GM19372 (cell line): ENCODE data around the gene SOD1.

ENCODE experiments used
- ATAC-seq: cut with Tn5 transposase; IDR thresholded peaks from one replicate; pipeline ENCODE4 v1.9.1; 2021; ENCODE audit warnings: mild to moderate bottlenecking, low read depth, moderate library complexity; ENCODE audit not compliant: unreplicated experiment

Gene SOD1

DNA sequence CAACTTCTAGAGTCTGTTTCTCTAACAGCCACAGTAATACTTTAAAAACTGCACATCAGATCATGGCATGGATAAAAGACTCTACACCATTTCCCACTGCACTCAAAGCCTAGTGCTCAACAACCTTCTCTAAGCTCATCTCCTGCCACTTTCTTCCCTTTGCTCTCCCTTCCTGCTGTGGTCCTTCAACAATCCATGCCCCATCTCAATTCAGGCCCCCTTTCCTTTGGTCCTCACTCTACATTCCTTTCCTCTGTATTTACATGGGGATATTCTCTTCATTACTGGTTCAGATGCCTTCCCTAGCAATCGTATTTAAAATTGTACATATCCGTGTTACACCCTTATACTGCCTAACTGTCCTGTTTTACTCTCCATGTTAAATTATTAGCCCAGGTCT is 19.0 kb downstream of the SOD1 start:
- no peak for ATAC-seq

DNA sequence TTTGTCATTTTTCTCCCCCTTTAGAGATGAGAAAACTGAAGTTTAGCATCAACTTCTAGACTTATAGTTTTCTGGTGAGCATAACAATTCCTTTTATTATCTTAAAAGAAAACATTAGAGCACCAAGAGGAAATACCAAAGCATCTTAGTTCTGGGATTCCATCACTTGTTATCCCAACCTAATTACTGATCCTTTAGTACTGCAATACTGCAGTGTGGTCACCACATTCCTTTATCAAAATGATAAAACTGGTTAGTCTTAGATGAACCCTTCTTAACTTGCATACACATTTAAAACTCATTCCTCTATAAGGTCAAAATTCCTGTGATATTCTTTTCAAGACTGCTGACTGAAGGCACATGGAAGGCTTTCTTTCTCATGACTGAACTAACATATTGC is 23.1 kb downstream of the SOD1 start:
- ATAC-seq: no peak

DNA sequence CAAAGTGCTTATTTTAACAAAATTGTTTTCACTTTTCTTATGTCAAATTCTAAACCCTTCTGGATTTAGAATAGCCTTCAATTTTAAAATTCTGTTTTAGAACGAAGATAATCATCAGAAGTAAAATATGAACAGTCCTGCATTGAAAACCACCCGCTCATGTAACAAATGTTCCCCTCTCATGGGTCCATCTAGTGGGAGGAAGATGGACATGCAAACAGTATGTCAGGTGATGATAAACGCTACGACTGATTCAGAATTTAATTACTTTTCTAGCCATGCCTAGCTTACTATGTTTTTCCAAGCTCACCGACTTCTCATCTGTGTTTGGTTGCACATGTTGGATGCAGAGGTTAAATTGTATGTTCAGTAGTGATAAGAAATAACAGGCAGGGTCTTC is 23.5 kb downstream of the SOD1 start:
- no peak for ATAC-seq

DNA sequence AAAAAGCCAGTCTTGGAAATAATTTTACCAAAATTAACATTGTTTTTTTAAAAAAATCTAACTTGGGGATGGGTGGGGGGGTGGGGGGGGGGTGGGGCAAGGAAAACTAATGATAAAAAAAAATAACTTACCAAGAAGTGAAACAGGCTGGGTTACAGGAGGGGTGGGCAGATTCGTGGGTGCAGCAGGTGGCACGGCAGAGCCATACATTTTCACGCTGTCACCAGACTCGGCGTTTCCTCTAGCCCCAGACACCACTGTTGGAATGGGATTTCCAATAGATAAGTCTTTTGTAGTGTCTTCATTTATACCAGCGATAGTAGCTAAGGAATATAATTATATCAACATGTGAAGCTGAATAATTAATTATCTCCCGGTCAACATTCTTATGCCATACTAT is 25.4 kb downstream of the SOD1 start:
- no peak for ATAC-seq

DNA sequence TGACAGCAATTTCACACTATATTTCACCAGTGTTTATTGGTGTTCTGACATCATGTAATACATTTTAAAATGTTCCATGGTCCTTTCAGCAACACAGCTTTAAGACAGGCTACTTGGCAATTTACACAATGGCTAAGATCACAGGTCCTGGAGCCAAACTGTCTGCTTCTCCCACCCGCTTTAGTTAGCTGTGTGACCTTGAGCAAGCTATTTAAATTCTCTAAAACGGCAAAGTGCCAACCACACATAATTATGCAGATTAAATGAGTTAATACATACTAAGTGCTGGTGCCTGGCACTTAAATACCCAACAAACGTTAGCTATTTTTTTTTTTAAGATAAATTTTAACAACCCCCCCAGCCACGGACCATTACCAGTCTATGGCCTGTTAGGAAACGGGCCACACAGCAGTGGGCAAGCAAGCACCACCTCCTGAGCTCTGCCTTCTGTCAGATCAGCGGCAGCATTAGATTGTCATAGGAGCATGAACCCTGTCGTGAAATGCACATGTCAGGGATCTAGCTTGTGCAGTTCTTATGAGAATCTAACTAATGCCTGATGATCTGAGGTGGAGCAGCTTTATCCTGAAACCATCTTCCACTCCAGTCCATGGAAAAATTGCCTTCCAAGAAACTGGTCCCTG is 26.9 kb downstream of the SOD1 start:
- no peak for ATAC-seq

DNA sequence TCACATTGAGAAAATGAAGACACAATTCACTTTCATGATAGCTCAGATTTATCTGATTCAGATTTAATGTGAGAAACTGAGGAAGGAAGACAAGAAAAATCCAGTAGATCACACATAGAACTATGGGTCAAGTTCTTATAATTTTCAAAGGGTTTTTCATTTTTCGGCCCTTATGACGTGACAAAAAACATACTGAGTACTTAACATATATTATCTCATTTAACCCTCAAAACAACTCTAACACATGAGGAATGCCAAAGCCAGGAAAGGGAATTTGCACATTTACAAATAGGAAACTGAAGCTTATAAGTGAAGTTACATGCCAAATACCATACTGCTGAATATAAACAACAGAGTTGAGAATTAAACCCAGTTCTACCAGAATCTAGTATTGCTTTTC is 27.6 kb downstream of the SOD1 start:
- no peak for ATAC-seq

DNA sequence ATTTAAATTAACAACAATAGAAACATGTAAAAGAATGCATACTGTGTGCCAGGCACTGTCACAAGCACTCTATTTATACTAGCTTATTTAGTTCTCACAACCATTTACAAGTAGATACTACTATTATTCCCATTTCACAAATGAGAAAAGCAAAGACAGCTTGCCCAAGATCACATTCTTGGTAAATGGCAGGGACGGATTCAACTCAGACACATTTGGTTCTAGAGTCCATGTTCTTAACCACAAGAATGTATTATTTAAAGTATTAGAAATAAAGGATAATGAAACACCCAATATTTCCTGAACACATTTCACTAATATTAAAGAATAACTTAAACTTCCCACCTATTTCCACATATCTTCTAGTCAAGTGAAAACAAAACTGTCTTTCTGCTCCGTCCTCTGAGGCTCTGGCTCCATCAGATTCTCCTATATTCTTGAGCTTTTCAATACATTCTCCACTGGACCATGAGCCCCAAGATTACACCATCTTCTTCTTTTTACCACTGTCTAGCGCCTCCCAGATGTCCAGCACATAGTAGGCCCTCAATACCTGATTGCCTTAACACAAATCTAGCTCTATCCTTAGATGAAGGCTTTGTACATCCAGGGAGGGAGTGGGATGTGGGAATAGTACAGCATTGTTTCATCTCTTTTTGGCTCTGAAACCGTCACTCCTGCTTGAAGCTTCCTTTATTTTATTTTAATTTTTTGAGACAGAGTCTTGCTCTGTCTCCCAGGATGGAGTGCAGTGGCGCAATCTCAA is 29.3 kb downstream of the SOD1 start:
- no peak for ATAC-seq

DNA sequence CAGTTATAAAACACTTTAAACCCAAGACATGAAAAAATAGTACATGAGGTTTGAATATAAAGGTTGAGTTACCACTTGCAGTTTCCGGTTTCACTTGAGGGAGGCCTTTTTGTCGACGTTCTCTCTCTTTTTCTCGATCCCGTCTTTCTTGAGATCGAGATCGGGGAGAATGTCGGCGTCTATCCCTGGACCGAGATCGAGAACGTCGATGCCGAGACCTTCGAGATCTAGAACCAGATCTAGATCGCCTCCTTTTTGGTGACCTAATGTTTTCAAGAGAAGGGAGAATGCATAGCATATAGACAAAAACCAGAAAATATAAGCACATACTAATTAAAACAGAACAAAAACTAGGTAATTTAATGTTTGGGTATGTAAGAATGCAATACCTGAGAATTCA is 33.7 kb downstream of the SOD1 start:
- no peak for ATAC-seq

DNA sequence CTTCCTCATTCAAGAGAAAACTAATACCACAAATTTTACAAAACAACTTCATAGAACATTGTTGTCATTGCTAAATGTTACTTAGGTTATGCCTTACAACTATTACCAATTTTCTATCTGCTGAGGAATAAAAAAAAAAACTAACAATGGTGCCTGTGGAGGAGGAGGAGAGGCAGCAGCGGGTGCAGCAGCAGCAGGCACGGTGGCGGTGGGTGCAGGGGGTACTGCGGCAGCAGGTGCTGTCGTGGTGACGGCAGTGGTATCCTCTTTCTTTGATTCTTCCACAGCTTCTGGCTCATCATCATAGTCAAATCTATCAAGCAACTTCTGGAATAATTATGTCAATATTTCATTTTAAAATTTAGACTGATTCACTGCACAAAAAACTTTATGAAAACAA is 36.9 kb downstream of the SOD1 start:
- no peak for ATAC-seq

DNA sequence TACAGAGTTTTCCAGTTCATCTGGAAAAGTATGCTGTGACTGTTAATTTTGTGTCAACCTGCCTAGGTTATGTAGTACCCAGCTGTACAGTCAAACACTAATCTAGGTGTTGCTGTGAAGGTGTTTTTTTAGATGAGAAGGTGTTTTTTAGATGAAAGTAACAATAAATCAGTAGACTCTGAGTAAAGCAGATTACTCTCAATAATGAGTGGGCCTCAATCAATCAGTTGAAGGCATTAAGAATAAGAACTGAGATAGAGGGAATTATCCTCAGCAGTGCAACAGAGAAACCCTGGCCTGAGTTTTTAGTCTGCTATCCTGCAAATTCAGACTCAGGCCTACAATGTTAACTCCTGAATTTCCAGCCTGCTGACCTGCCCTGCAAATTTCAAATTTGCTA is 39.0 kb downstream of the SOD1 start:
- ATAC-seq: no peak

DNA sequence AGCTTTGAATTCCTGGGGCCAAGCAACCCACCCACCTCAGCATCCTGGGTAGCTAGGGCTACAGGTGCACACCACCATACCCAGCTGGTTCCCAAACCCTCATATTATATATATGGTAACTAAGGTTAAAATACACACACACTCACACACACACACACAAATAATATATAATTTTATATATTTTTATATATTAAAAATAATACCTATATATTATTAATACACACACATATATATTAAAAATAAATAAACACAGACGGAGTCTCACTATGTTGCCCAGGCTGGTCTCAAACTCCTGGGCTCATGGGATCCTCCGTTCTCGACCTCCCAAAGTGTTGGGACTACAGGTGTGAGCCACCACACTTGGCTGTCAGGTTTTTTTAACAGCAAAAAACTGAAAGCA is 40.5 kb downstream of the SOD1 start:
- no peak for ATAC-seq

DNA sequence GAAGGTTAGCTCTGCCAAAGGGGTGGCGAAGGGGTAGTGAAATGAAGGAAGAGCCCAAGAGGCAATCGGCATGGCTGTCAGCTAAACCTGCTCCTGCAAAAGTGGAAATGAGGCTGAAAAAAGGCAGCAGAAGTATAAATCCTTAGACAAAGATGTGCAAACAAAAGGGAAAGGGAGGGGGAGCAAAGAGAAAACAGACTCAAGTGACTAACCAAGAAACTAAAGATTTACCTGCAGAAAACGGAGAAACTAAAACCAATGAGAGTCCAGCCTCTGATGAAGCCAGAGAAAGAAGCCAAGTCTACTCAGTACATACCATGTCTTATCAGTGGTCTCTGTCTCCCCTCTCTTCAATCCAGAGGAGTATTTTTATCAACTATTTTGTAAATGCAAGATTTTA is 47.1 kb downstream of the SOD1 start:
- no peak for ATAC-seq

DNA sequence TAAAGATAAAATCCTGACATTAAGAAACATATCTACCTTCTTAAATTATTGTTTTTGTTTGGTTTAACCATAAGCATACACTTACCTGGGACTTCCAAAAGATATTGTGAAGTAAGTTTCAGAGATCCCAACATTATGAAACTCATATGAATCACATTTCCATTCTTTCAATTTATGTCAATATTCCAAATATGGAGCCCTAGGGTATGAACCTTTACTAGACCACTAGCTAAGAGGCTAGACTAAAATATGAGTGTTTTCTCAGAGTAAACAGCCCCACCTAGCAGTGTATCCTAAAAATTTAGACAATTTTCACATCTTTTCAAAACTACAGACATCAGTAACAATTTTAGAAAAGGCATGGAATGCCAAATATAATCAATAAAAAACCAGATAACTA is 48.0 kb downstream of the SOD1 start:
- ATAC-seq: no peak

DNA sequence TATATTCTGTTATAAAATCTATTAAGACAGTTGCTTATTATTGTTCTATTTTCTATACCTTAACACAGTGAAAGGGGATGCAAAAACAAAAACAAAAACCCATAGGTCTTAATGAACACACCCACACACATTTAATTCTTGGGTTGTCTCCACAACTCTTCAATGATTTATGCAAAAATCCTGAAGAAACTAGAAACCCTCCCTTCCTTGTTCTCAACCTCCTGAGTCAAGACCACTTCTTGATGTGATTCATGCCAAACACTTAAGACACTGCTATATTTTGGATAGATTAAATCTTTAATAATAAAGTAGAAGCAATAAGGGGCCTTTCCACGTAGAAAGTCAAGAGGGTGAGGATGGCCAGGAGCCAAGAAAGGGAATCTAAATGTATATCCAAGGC is 49.0 kb downstream of the SOD1 start:
- no peak for ATAC-seq

DNA sequence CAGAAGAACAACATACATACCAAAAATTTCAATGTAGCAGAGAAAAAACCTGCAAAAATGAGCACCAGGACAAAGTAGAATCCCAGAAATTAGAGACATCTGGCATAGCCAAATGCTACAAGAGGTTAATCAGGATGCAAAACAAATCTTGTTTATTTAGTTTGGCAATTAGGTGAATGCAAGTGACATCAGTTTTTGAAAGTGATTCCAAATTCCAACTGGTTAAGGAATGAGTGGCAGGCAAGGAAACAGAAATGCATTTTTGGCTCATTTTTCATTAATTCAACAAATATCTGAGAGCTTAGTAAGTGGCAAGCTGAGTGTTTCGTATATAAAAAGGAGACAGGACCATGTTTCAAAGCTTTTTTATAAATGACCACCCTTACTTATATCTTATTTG is 51.1 kb downstream of the SOD1 start:
- no peak for ATAC-seq

DNA sequence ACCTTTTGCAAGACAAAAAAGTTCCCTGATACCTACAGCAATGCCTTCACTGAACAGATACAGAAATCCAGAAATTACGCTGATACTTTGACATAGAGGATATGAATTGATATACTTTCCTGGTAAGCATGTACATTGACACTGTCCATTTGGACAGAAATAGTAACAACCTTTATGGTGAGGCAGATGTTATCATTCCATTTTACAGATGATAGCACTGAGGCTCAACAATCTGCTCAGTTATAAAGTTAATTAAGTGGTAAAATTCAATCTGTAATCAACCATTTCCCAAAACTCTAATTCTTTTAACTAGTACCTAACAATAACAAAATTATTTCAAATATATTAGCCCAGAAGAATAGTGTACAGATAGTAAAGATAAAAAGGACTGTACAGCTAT is 51.8 kb downstream of the SOD1 start:
- no peak for ATAC-seq

DNA sequence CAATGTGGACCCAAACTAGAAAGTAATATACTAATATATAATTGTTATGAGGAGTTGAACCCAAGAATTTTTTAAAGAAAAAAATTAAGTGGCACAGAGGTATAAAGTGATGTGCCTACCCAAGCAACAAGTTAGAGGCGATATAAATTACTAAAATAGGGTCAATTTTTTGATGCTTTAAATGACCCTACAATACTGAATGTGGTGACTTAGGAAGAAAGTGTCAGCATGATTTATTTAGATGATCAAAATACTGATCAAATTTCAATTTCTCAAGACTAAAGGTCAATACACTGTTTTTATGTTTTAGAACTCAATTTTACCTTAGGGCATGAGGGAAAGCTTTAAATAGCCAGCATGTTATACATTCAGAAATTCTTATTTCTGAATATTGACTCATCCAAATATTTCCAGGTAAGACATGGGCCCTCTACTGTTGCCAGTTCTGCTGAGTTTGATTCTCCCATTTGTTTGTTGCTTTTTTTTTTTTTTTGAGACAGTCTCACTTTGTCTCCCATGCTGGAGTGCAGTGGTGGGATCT is 52.3 kb downstream of the SOD1 start:
- ATAC-seq: no peak

DNA sequence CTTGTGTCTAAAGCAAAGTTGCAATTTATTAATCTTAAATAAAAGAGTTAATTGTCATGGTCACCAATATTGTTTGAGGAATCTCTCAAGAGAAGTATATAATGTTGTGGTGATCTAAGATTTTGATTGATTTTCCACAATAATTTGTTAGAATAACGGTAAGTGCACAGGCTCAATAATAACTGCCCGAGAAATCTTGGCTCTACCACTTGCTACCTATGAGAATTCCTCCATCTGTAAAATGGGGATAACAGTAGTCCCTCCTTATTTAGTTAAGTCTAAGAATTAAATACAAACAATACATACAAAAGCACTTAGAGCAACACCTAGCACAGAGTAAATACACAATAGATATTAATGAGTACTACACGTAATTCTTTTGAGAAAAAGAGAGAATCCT is 53.6 kb downstream of the SOD1 start:
- ATAC-seq: no peak

DNA sequence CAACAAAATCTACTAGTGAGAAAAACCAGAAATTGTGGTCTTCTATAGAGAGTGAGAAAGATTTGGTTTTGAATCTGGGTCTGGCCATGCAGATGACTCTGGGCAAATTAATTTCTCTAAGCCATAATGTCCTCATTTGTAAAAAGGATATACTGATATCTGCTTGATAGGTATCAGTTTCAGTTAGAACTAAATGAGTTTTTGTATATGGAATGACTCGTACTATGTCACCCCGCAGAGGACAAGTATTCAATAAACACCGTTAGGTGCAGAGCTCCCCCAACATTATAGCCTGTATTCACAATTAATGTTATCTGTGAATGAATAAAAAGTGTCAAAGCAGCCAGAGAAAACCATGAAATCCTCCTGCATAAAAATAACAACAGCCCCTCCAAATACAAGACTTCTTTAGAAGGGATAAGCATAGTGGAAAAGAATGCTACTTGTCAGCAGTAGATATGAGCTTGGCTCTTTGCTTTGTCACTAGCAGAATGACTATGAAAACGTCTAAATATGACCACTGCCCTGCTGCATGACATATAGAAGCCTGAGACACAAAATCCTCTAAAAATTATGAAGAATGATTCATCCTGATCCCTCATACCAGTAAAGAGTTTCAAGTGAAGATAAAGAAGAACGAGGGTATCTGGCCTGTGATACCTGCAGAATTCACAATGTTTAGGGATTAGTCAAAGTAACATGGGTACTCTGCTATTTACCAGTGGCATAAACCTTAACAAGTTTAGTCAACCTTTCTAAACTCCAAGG is 54.7 kb downstream of the SOD1 start:
- ATAC-seq: no peak

DNA sequence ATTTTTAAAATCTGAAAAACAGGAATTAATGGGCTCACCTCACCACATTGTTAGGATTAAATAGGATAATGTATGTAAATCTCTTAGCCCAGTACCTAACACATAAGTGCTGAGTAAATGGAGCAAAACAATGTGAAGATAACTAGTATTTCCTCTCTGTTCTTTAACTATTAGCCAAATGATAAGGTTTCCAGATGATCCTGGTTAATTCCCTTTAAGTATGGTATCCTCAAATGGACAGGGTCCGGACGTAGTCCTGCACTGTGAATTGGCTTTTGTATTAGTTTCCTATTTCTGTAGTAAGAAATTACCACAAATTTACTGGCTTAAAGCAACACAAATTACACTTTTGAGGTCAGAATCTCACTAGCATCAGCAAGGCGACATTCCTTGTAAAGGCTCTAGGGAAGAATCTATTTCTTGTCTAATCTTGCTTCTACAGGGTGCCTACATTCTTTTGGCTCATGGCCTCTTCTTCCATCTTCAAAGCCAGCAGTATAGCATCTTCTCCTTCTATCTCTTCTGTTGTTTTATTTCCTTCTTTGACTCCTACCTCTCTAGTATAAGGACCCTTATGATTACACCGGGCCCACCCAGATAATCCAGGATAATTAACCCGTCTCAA is 55.4 kb downstream of the SOD1 start:
- ATAC-seq: no peak

DNA sequence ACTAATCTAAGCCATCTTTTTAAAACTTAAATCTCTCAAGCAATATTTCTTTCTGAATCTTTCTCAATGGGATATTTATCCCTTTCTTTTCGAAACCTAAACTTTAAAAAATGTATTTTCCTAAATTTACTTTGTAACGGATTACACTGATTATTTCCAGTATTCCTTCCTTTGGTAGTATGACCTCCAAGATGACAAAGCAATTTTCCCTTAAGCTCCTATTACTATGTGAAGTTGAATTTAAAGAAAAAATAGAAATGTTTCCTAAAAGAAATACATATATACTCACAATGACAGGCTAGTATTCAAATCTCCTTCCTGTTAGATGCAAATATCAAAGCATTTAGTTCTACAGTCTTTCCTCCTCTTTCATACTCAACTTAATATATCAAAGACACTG is 56.6 kb downstream of the SOD1 start:
- no peak for ATAC-seq
